ENCODE measurements around the gene PLXND1.
"Not testable (repeated sequence)": the region's sequence is repeated elsewhere in the genome, so short reads cannot be mapped to it uniquely, and the experiment has no call there.

The PLXND1 gene

DNA sequence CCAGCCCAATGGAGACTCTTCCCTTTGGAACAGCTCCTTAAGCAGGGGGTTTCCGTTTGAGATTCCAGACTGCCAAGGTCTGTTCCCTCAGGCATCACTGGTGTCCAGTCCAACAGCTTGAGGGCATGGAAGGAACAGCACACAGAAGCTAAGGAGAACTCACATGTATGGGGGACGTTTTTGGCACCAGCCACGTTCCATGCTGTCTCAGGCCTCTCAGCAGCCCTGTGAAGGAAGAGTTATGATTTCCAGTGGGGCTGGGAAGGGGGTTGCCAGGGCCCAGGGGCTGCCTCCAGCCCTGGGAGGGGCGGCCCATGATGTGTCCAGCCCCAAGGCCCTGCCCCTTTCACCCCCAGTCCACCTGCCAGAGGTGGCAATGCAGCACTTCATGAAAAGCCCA is 85.5 kb downstream of the PLXND1 start:
- Histone ChIP-seq H3K27ac (ENCODE audit: low read length) (no peak overlapping the region), H3K27me3 (ENCODE audit: control insufficient read depth in 1 of 2, insufficient read depth in 2 of 2, low read length in 2 of 2) (no peaks in the 10 kb centered on the region), H3K4me3 (ENCODE audit: low read length in 2 of 2) (no peak overlapping the region), H3K9me3 (ENCODE audit: control insufficient read depth in 2 of 2, low read length in 2 of 2) (no peaks in the 10 kb centered on the region), H3K9ac (ENCODE audit: low read length in 2 of 2) (no peak overlapping the region), H3K36me3 (ENCODE audit: control insufficient read depth in 2 of 2, insufficient read depth in 2 of 2, low read length in 2 of 2) (peaks cover 0 to 13% of the 10 kb centered on the region in 2 donors), H3K4me1 (ENCODE audit: control insufficient read depth, insufficient read depth, low read length) (no peaks in the 10 kb centered on the region)

GRCh38 chr3:129519896-129520715 is 86.4 kb downstream of the PLXND1 start:
- no peaks in the 10 kb centered on the region for H3K9me3 ChIP-seq (ENCODE audit: control insufficient read depth in 2 of 2, low read length in 2 of 2)
- no peaks in the 10 kb centered on the region for H3K27me3 ChIP-seq (ENCODE audit: control insufficient read depth in 1 of 2, insufficient read depth in 2 of 2, low read length in 2 of 2)
- H3K27ac ChIP-seq (ENCODE audit: low read length): no peak overlapping the region
- H3K9ac ChIP-seq (ENCODE audit: low read length in 2 of 2): no peak overlapping the region
- H3K4me3 ChIP-seq (ENCODE audit: low read length in 2 of 2): no peak overlapping the region
- no peaks in the 10 kb centered on the region for H3K4me1 ChIP-seq (ENCODE audit: control insufficient read depth, insufficient read depth, low read length)
- H3K36me3 ChIP-seq (ENCODE audit: control insufficient read depth in 2 of 2, insufficient read depth in 2 of 2, low read length in 2 of 2): peaks cover 0 to 15% of the 10 kb centered on the region in 2 donors

DNA sequence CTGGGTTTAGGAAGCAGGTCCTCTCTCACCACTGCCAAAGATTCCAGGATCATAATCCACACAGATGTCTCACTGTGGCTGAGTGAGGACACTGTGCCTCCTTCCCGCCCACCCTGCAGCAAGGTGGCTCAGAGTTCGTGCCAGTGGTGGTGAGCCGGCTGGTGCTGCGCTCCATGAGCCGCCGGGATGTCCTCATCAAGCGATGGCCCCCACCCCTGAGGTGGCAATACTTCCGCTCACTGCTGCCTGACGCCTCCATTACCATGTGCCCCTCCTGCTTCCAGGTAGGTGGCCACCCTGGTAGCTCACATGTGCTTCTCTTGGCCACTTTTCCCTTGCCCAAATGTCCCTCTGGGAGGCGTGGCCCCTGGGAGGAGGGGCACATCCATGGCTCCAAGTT is 87.0 kb downstream of the PLXND1 start:
- Histone ChIP-seq H3K27ac (ENCODE audit: low read length) (no peak overlapping the region), H3K27me3 (ENCODE audit: control insufficient read depth in 1 of 2, insufficient read depth in 2 of 2, low read length in 2 of 2) (no peaks in the 10 kb centered on the region), H3K4me3 (ENCODE audit: low read length in 2 of 2) (no peak overlapping the region), H3K4me1 (ENCODE audit: control insufficient read depth, insufficient read depth, low read length) (no peaks in the 10 kb centered on the region), H3K9me3 (ENCODE audit: control insufficient read depth in 2 of 2, low read length in 2 of 2) (no peaks in the 10 kb centered on the region), H3K9ac (ENCODE audit: low read length in 2 of 2) (no peak overlapping the region), H3K36me3 (ENCODE audit: control insufficient read depth in 2 of 2, insufficient read depth in 2 of 2, low read length in 2 of 2) (peaks cover 0 to 18% of the 10 kb centered on the region in 2 donors)

DNA sequence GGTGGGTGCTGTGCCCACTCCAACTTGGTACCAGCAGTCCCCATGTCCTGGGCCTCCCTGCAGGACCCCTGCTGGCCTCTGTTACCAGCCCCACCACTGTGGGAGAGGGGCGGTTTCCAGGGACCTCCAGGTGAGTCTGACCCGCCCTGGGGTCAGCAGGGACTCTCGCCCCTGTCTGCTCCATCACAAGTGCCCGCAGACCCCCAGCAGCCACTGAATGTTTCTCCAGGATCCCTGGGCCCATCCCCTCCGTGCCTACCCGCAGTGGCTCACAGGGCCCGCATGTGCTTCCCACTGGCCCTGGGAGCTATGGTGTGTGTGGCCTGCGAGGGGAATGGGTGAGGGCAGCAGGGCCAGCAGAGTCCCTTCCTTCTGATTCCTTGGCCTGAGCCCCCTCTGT is 87.9 kb downstream of the PLXND1 start:
- Histone ChIP-seq H3K9ac (ENCODE audit: low read length in 2 of 2) (no peak overlapping the region), H3K27ac (ENCODE audit: low read length) (no peak overlapping the region), H3K36me3 (ENCODE audit: control insufficient read depth in 2 of 2, insufficient read depth in 2 of 2, low read length in 2 of 2) (peaks cover 0 to 25% of the 10 kb centered on the region in 2 donors), H3K4me3 (ENCODE audit: low read length in 2 of 2) (no peak overlapping the region), H3K4me1 (ENCODE audit: control insufficient read depth, insufficient read depth, low read length) (no peaks in the 10 kb centered on the region), H3K27me3 (ENCODE audit: control insufficient read depth in 1 of 2, insufficient read depth in 2 of 2, low read length in 2 of 2) (no peaks in the 10 kb centered on the region), H3K9me3 (ENCODE audit: control insufficient read depth in 2 of 2, low read length in 2 of 2) (no peaks in the 10 kb centered on the region)

- Histone ChIP-seq H3K9me3 (ENCODE audit: control insufficient read depth in 2 of 2, low read length in 2 of 2) (no peaks in the 10 kb centered on the region), H3K4me1 (ENCODE audit: control insufficient read depth, insufficient read depth, low read length) (no peaks in the 10 kb centered on the region), H3K27me3 (ENCODE audit: control insufficient read depth in 1 of 2, insufficient read depth in 2 of 2, low read length in 2 of 2) (no peaks in the 10 kb centered on the region), H3K9ac (ENCODE audit: low read length in 2 of 2) (no peak overlapping the region), H3K27ac (ENCODE audit: low read length) (no peak overlapping the region), H3K4me3 (ENCODE audit: low read length in 2 of 2) (no peak overlapping the region), H3K36me3 (ENCODE audit: control insufficient read depth in 2 of 2, insufficient read depth in 2 of 2, low read length in 2 of 2) (peaks cover 0 to 25% of the 10 kb centered on the region in 2 donors)
These were observed 88.4 kb downstream of the PLXND1 start for GRCh38 chr3:129518038-129518561.

- no peaks in the 10 kb centered on the region for H3K27me3 ChIP-seq (ENCODE audit: control insufficient read depth in 1 of 2, insufficient read depth in 2 of 2, low read length in 2 of 2)
- H3K27ac ChIP-seq (ENCODE audit: low read length): no peak overlapping the region
- no peaks in the 10 kb centered on the region for H3K9me3 ChIP-seq (ENCODE audit: control insufficient read depth in 2 of 2, low read length in 2 of 2)
- H3K4me1 ChIP-seq (ENCODE audit: control insufficient read depth, insufficient read depth, low read length): no peaks in the 10 kb centered on the region
- H3K9ac ChIP-seq (ENCODE audit: low read length in 2 of 2): no peak overlapping the region
- H3K36me3 ChIP-seq (ENCODE audit: control insufficient read depth in 2 of 2, insufficient read depth in 2 of 2, low read length in 2 of 2): peaks cover 0 to 27% of the 10 kb centered on the region in 2 donors
- no peak overlapping the region for H3K4me3 ChIP-seq (ENCODE audit: low read length in 2 of 2)
These were observed 89.0 kb downstream of the PLXND1 start for GRCh38 chr3:129517516-129517915.

DNA sequence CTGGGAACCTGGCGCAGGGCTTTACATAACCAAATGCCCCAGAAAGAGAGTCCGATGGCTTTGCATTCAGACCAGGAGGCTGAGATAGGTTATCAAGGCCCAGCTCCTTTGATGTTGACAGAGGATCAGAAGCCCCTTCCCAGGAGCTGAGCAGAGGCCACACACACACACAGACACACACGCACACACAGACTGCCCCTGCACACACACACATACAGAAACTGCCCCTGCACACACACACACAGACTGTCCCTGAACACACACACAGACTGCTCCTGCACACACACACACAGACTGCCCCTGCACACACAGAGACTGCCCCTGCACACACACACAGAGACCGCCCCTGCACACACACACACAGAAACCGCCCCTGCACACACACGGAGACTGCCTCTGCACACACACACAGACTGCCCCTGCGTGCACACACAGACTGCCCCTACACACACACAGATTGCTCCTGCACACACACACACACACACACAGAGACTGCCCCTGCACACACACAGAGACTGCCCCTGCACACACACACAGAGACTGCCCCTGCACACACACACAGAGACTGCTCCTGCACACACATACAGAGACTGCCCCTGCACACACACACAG is 90.5 kb downstream of the PLXND1 start:
- not testable (repeated sequence) for H3K4me3 ChIP-seq (ENCODE audit: low read length in 2 of 2); H3K4me1 ChIP-seq (ENCODE audit: control insufficient read depth, insufficient read depth, low read length); H3K9ac ChIP-seq (ENCODE audit: low read length in 2 of 2); H3K9me3 ChIP-seq (ENCODE audit: control insufficient read depth in 2 of 2, low read length in 2 of 2); H3K27me3 ChIP-seq (ENCODE audit: control insufficient read depth in 1 of 2, insufficient read depth in 2 of 2, low read length in 2 of 2); H3K27ac ChIP-seq (ENCODE audit: low read length)
- peaks cover 4 to 35% of the 10 kb centered on the region in 2 donors for H3K36me3 ChIP-seq (ENCODE audit: control insufficient read depth in 2 of 2, insufficient read depth in 2 of 2, low read length in 2 of 2)

DNA sequence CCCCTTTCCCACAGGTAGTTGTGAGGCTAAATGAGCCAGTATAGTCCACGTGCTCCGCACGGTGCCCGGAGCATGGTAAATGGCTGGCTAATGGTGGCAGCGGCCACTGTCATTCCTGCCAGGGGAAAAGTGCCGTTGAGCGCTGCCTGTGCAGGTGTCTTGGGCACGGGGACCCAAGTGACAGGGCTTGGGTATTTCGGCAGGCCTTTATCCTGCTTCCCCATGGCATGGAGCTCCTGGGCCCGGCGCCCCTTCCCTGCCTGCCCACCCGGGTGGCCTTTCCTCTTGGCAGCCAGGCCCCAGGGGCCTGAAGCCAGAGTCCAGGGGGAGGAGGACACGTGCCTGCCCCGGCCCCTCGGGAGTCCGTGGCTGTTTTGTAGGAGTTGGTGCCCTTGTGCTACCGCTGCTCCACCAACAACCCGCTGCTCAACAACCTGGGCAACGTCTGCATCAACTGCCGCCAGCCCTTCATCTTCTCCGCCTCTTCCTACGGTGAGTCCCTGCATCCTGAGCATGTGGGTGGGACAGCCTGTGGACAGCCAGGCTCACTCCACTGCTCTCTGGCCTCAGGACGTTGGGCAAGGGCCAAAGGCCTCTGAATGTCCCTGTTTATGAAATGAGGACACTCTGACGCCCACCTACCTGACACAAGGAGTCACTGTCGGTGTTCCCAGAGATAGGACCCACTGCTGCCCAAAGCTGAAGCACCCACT is 91.2 kb downstream of the PLXND1 start:
- not testable (repeated sequence) for H3K4me3 ChIP-seq (ENCODE audit: low read length in 2 of 2); H3K9ac ChIP-seq (ENCODE audit: low read length in 2 of 2); H3K9me3 ChIP-seq (ENCODE audit: control insufficient read depth in 2 of 2, low read length in 2 of 2); H3K27me3 ChIP-seq (ENCODE audit: control insufficient read depth in 1 of 2, insufficient read depth in 2 of 2, low read length in 2 of 2); H3K4me1 ChIP-seq (ENCODE audit: control insufficient read depth, insufficient read depth, low read length); H3K27ac ChIP-seq (ENCODE audit: low read length)
- H3K36me3 ChIP-seq (ENCODE audit: control insufficient read depth in 2 of 2, insufficient read depth in 2 of 2, low read length in 2 of 2): peaks cover 4 to 40% of the 10 kb centered on the region in 2 donors

- no peaks in the 10 kb centered on the region for H3K27me3 ChIP-seq (ENCODE audit: control insufficient read depth in 1 of 2, insufficient read depth in 2 of 2, low read length in 2 of 2)
- H3K27ac ChIP-seq (ENCODE audit: low read length): no peak overlapping the region
- no peaks in the 10 kb centered on the region for H3K4me1 ChIP-seq (ENCODE audit: control insufficient read depth, insufficient read depth, low read length)
- no peaks in the 10 kb centered on the region for H3K9me3 ChIP-seq (ENCODE audit: control insufficient read depth in 2 of 2, low read length in 2 of 2)
- no peak overlapping the region for H3K4me3 ChIP-seq (ENCODE audit: low read length in 2 of 2)
- H3K9ac ChIP-seq (ENCODE audit: low read length in 2 of 2): no peak overlapping the region
- H3K36me3 ChIP-seq (ENCODE audit: control insufficient read depth in 2 of 2, insufficient read depth in 2 of 2, low read length in 2 of 2): peaks cover 4 to 42% of the 10 kb centered on the region in 2 donors
These were observed 91.9 kb downstream of the PLXND1 start for GRCh38 chr3:129514563-129514962.

- no peak overlapping the region for H3K4me3 ChIP-seq (ENCODE audit: low read length in 2 of 2)
- no peaks in the 10 kb centered on the region for H3K9me3 ChIP-seq (ENCODE audit: control insufficient read depth in 2 of 2, low read length in 2 of 2)
- no peak overlapping the region for H3K9ac ChIP-seq (ENCODE audit: low read length in 2 of 2)
- H3K36me3 ChIP-seq (ENCODE audit: control insufficient read depth in 2 of 2, insufficient read depth in 2 of 2, low read length in 2 of 2): peaks cover 4 to 42% of the 10 kb centered on the region in 2 donors
- H3K27me3 ChIP-seq (ENCODE audit: control insufficient read depth in 1 of 2, insufficient read depth in 2 of 2, low read length in 2 of 2): no peaks in the 10 kb centered on the region
- no peaks in the 10 kb centered on the region for H3K4me1 ChIP-seq (ENCODE audit: control insufficient read depth, insufficient read depth, low read length)
- H3K27ac ChIP-seq (ENCODE audit: low read length): no peak overlapping the region
These were observed 92.4 kb downstream of the PLXND1 start for GRCh38 chr3:129514110-129514509.

Measured in stomach smooth muscle (tissue), 2 donors.